ENCODE results near the gene XAB2.
"Not testable (repeated sequence)": the region's sequence is repeated elsewhere in the genome, so short reads cannot be mapped to it uniquely, and the experiment has no call there.

The XAB2 gene

DNA sequence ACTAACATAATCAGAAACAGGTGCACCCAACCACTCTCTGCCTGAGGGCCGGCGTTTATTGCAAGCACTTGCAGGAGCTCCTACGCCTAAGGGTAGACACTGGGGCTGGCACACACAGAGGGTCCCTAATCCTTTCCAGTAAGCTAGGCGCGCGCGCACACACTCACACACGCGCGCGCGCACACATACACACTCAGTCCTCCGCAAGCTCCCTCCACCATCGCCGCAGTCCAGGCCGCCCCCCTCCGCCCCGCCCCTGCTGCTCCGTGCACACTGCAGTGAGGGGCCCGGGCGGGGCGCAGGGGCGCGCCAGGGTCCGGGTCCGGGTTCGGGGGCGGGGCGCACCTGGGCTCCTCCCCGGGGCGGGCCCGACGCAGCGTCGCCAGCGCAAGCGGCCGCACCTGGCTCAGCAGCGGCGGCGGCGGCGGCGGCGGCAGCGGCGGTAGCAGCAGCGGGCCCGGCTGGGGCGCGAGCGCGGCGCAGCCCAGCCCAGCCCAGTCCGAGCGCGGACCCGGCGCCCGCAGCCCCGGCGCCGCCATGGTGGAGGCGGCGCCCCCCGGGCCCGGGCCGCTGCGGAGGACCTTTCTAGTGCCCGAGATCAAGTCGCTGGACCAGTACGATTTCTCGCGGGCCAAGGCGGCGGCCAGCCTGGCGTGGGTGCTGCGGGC, 33.7 kb downstream of the XAB2 start, which contains the start of gene CAMSAP3:
Gene CAMSAP3, plus strand, starts transcription at position 398 of the 668 bp plus-strand sequence. Its CDS starts 140 bp downstream, at position 538.
- ChIA-PET CTCF (interaction anchor here (0.6 to 1.7 kb wide), 2 partner anchors 27 to 241 kb away, joined by 3 to 10 read pairs; no protein-coding TSS in a partner anchor), POLR2A (ENCODE audit: low non-redundant PET) (no interaction called here)
- TF ChIP-seq, protein P1, sequence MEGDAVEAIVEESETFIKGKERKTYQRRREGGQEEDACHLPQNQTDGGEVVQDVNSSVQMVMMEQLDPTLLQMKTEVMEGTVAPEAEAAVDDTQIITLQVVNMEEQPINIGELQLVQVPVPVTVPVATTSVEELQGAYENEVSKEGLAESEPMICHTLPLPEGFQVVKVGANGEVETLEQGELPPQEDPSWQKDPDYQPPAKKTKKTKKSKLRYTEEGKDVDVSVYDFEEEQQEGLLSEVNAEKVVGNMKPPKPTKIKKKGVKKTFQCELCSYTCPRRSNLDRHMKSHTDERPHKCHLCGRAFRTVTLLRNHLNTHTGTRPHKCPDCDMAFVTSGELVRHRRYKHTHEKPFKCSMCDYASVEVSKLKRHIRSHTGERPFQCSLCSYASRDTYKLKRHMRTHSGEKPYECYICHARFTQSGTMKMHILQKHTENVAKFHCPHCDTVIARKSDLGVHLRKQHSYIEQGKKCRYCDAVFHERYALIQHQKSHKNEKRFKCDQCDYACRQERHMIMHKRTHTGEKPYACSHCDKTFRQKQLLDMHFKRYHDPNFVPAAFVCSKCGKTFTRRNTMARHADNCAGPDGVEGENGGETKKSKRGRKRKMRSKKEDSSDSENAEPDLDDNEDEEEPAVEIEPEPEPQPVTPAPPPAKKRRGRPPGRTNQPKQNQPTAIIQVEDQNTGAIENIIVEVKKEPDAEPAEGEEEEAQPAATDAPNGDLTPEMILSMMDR (conservative IDR thresholded peaks at IDR 0.05; ENCODE audit: low read depth) = no peak
- no peak within 1 kb of the TSS for H3K27ac ChIP-seq
- no peak for DNase-seq (ENCODE audit: low spot score)

DNA sequence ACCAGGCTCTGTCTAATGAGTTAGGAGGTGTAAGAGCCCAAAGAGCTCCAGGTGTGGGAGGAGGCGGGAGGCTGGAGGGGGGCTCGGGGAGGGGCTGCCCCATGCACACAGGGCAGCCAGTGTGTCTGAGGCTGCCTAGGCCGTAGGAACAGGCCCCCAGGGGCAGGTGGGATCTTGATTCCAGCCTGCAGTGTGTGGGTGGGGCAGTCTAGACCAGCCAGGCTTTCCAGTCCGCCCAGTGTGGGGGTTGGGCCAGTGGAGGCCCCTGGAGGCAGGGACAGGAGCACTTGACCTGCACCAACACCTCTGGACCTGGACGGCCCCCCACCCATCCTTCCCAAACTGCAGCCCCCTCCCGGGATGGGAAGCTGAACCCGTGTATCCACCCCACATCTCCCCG, 39.1 kb downstream of the XAB2 start:
- TF ChIP-seq, protein P1 (conservative IDR thresholded peaks at IDR 0.05; ENCODE audit: low read depth) = no peak
- no peak for DNase-seq (ENCODE audit: low spot score)
- POLR2A ChIA-PET (ENCODE audit: low non-redundant PET) = no interaction called here
- CTCF ChIA-PET = interaction anchor here (0.6 to 1.8 kb wide), 2 partner anchors 22 to 778 kb away, joined by 4 to 8 read pairs; no protein-coding TSS in a partner anchor
- no peak overlapping the region for H3K27ac ChIP-seq

GRCh38 chr19:7589822-7590221, 39.5 kb downstream of the XAB2 start:
- no peak for DNase-seq (ENCODE audit: low spot score)
- POLR2A ChIA-PET (ENCODE audit: low non-redundant PET) = no interaction called here
- TF ChIP-seq, protein P1 (conservative IDR thresholded peaks at IDR 0.05; ENCODE audit: low read depth) = no peak
- H3K27ac ChIP-seq = no peak overlapping the region
- CTCF ChIA-PET = interaction anchor here (0.6 to 1.8 kb wide), 2 partner anchors 21 to 777 kb away, joined by 4 to 8 read pairs; no protein-coding TSS in a partner anchor

DNA sequence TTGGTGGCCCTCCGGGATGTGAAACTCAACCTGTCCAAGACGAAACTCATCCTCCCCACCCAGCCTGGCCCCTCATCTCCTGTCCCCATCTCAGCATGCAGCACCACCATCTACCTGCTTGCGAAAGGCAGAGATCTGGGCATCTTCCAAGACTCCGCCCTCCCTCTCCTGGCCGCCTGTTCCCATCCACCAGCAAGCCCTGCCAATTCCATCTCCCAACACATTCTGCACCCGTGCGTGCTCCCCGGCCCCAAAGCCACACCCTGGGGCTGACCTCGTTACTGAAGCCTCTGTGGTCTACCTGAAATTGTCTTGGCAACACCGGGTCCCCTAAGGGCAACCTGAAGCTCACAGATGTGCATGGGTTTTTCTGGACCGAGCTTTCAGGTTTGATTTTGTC, 46.9 kb downstream of the XAB2 start:
- H3K27ac ChIP-seq = no peak overlapping the region
- no peak for DNase-seq (ENCODE audit: low spot score)
- ChIA-PET CTCF (no interaction called here), POLR2A (ENCODE audit: low non-redundant PET) (interaction anchor here (0.7 kb wide), 2 partner anchors 10 to 25 kb away, joined by 3 read pairs; no protein-coding TSS in a partner anchor)
- TF ChIP-seq, protein P1 (conservative IDR thresholded peaks at IDR 0.05; ENCODE audit: low read depth) = no peak

- POLR2A ChIA-PET (ENCODE audit: low non-redundant PET) = no interaction called here
- TF ChIP-seq, protein P1 (conservative IDR thresholded peaks at IDR 0.05; ENCODE audit: low read depth) = no peak
- DNase-seq (ENCODE audit: low spot score) = no peak
- CTCF ChIA-PET = interaction anchor here (0.5 to 0.7 kb wide), 3 partner anchors 74 to 226 kb away, joined by 3 to 4 read pairs (median 3); no protein-coding TSS in a partner anchor
- no peak overlapping the region for H3K27ac ChIP-seq
These were observed 50.2 kb downstream of the XAB2 start for GRCh38 chr19:7579182-7579581.

- ChIA-PET CTCF (no interaction called here), POLR2A (ENCODE audit: low non-redundant PET) (no interaction called here)
- DNase-seq (ENCODE audit: low spot score) = no peak
- no peak overlapping the region for H3K27ac ChIP-seq
- TF ChIP-seq, protein P1 (conservative IDR thresholded peaks at IDR 0.05; ENCODE audit: low read depth) = no peak
These were observed 51.2 kb downstream of the XAB2 start for GRCh38 chr19:7578127-7578526.

GRCh38 chr19:7577422-7577821, 51.9 kb downstream of the XAB2 start:
- DNase-seq (ENCODE audit: low spot score); H3K27ac ChIP-seq; POLR2A ChIA-PET (ENCODE audit: low non-redundant PET): not testable (repeated sequence)
- CTCF ChIA-PET = interaction anchor here (0.7 kb wide), 2 partner anchors 10 to 104 kb away, joined by 3 to 5 read pairs; no protein-coding TSS in a partner anchor

Measured in RWPE1 (cell line).